IMR-90 (cell line): ENCODE results near the gene FTCDNL1.

ENCODE experiments used
- BHLHE40 ChIP-seq: fragments of 150-350 bp; IDR thresholded peaks from 2 replicates; pipeline ENCODE4 v1.6.1; 2016; ENCODE audit warnings: mild to moderate bottlenecking, low read depth, low read length
- CEBPB ChIP-seq: IDR thresholded peaks from 2 replicates; pipeline ENCODE4 v1.6.1; 2012; ENCODE audit warnings: low read depth, low read length, improper control_type of control experiment
- CHD1 ChIP-seq: IDR thresholded peaks from 2 replicates; pipeline ENCODE4 v1.6.1; 2012; ENCODE audit warnings: low read depth, low read length, improper control_type of control experiment
- FOS ChIP-seq: fragments of 150-350 bp; IDR thresholded peaks from 2 replicates; pipeline ENCODE4 v1.6.1; 2016; ENCODE audit warnings: low read depth, low read length
- MAFK ChIP-seq: IDR thresholded peaks from 2 replicates; pipeline ENCODE4 v1.6.1; 2012; ENCODE audit warnings: low read depth, low read length, improper control_type of control experiment
- MAZ ChIP-seq: IDR thresholded peaks from 2 replicates; pipeline ENCODE4 v1.6.1; 2012; ENCODE audit warnings: low read depth, mild to moderate bottlenecking, low read length, improper control_type of control experiment, moderate library complexity, borderline replicate concordance
- MXI1 ChIP-seq: IDR thresholded peaks from 2 replicates; pipeline ENCODE4 v1.6.1; 2012; ENCODE audit warnings: low read depth, mild to moderate bottlenecking, low read length, moderate library complexity, borderline replicate concordance
- NFE2L2 ChIP-seq: fragments of 150-350 bp; IDR thresholded peaks from 2 replicates; pipeline ENCODE4 v1.6.1; 2016; ENCODE audit warnings: low read depth, mild to moderate bottlenecking, low read length
- POLR2A ChIP-seq: IDR thresholded peaks from 2 replicates; pipeline ENCODE4 v1.6.1; 2012; ENCODE audit warnings: mild to moderate bottlenecking, low read depth, low read length
- RAD21 ChIP-seq: IDR thresholded peaks from 2 replicates; pipeline ENCODE4 v1.6.1; 2012; ENCODE audit warnings: low read length, improper control_type of control experiment
- RCOR1 ChIP-seq: IDR thresholded peaks from 2 replicates; pipeline ENCODE4 v1.6.1; 2012; ENCODE audit warnings: mild to moderate bottlenecking, low read length, improper control_type of control experiment; ENCODE audit not compliant: insufficient replicate concordance
- RFX5 ChIP-seq: IDR thresholded peaks from 2 replicates; pipeline ENCODE4 v1.8.0; 2012; ENCODE audit warnings: low read depth, mild to moderate bottlenecking, low read length, moderate library complexity
- TF ChIP-seq, protein P1 (sequence below): conservative IDR thresholded peaks from 2 replicates; pipeline ENCODE4 v1.5.1; 2012; ENCODE audit warnings: mild to moderate bottlenecking, low read depth, low read length, improper control_type of control experiment
- TF ChIP-seq, protein P2 (sequence below): fragments of 150-350 bp; IDR thresholded peaks from 2 replicates; pipeline ENCODE4 v1.6.1; 2017; ENCODE audit warnings: mild to moderate bottlenecking, antibody characterized with exemption, low read length, low read depth

DNA sequence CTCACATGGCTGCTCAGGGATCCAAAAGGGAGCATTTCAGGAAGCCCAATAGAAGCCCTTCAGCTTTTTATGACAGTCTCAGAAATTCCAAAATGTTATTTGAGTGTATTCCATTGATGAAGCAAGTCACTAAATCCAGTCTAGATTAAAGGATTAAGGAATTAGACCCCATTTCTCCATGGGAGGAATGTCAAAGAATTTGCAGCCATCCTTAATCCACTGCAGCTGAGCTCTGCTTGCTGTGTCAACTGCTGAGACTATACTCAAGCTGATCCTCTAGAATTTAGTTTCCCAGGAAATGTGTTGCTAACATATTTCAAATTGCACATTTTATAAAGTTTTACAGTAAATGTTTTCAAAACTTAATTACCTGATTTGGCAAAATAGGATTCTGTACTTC lies 31.7 kb upstream of the FTCDNL1 start:
- TF ChIP-seq POLR2A (no peak), CHD1 (no peak), NFE2L2 (no peak), MAFK (no peak), RAD21 (no peak), RCOR1 (no peak), CEBPB (no peak), RFX5 (no peak), MAZ (no peak), MXI1 (no peak), FOS (no peak), BHLHE40 (no peak)
- TF ChIP-seq, protein P1, sequence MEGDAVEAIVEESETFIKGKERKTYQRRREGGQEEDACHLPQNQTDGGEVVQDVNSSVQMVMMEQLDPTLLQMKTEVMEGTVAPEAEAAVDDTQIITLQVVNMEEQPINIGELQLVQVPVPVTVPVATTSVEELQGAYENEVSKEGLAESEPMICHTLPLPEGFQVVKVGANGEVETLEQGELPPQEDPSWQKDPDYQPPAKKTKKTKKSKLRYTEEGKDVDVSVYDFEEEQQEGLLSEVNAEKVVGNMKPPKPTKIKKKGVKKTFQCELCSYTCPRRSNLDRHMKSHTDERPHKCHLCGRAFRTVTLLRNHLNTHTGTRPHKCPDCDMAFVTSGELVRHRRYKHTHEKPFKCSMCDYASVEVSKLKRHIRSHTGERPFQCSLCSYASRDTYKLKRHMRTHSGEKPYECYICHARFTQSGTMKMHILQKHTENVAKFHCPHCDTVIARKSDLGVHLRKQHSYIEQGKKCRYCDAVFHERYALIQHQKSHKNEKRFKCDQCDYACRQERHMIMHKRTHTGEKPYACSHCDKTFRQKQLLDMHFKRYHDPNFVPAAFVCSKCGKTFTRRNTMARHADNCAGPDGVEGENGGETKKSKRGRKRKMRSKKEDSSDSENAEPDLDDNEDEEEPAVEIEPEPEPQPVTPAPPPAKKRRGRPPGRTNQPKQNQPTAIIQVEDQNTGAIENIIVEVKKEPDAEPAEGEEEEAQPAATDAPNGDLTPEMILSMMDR: no peak
- TF ChIP-seq, protein P2, sequence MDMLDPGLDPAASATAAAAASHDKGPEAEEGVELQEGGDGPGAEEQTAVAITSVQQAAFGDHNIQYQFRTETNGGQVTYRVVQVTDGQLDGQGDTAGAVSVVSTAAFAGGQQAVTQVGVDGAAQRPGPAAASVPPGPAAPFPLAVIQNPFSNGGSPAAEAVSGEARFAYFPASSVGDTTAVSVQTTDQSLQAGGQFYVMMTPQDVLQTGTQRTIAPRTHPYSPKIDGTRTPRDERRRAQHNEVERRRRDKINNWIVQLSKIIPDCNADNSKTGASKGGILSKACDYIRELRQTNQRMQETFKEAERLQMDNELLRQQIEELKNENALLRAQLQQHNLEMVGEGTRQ: no peak
